Stimulated activated CD4-positive, alpha-beta T cell treated with anti-CD3 and anti-CD28 coated beads, Interleukin-4, amount 100 ng/mL, for 24 hours (primary cell): Measurements from ENCODE around the gene GATAD2A.

Source experiments
- DNase-seq: peaks from one replicate; pipeline ENCODE4 v3.0.0-alpha.2; 2020

GATAD2A gene

GRCh38 chr19:19422156-19422555 lies 16.7 kb downstream of the GATAD2A start:
- no peak for DNase-seq

- DNase-seq = no peak
Observed at GRCh38 chr19:19423322-19423721, 17.8 kb downstream of the GATAD2A start.

DNA sequence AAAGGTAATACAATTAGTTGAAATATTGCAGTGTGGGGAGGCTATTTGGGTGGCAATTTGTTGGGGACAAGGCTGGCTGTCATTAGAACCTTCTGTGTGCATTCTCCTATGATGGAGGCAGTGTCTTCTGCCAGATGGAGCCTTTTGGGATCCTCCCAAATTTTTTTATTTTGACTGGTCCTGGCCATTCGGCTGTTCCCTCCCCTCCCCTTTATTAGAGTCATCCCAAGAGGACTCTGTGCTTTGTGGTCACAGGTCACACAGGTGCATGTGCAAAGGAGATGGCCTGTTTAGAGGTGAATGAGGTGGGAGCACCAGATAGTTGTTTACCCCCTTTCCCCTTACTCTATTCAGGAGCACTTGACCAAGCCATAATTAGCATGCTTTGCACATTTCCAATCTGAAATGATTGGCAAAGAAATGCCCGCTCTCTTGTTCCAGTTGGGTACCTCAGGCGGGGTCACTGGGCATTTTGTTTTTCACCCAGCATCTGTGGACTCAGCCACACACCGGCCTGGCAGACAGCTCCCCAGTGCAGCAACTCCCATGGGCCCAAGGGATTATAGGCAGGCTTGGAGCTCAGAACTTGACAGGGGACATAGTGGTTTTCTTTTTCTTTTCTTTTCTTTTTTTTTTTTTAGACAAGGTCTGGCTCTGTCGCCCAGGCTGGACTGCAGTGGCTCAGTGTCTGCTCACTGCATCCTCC lies 19.8 kb downstream of the GATAD2A start:
- no peak for DNase-seq

- DNase-seq = no peak
Observed at GRCh38 chr19:19426216-19426615, 20.7 kb downstream of the GATAD2A start.

- no peak for DNase-seq
Observed at GRCh38 chr19:19426799-19427198, 21.3 kb downstream of the GATAD2A start.

- no peak for DNase-seq
Observed at GRCh38 chr19:19427302-19427701, 21.8 kb downstream of the GATAD2A start.

DNA sequence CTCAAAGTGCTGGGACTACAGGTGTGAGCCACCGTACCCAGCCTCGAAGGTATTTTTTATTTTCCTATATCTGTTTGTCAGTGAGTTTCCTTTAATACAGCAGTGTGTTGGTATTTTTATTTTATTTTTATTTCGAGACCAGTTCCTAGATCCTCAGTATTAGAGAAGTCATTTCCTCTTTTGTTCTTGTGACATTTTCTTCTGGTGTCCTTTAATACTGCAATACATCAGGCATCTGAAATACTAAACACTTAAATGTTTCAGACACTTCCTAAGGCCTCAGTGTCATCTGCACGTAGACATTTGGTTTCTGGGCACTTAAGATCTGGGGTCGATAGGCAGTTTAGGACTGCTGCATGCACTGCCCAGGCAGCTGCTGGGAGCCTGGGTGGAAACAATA lies 22.5 kb downstream of the GATAD2A start:
- no peak for DNase-seq

DNA sequence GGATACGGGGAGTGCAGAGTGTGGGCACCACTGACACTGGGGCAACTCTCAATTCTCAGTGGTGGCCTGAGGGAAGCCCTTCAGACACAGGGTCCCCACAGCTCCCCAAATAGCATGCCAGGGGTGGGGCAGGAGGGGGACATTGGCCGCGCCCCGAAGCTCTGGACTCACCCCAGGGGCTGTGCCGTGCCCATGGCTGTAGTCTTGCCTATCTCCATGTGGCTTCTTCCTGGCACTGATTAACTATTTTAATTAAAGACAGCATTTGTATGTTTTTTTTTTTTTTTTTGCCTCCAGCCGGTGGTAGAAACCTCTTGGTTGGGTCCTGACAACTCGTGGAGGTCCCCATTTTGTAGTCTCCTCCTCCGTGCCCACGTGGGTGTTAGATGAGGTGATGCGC lies 23.3 kb downstream of the GATAD2A start:
- no peak for DNase-seq

DNA sequence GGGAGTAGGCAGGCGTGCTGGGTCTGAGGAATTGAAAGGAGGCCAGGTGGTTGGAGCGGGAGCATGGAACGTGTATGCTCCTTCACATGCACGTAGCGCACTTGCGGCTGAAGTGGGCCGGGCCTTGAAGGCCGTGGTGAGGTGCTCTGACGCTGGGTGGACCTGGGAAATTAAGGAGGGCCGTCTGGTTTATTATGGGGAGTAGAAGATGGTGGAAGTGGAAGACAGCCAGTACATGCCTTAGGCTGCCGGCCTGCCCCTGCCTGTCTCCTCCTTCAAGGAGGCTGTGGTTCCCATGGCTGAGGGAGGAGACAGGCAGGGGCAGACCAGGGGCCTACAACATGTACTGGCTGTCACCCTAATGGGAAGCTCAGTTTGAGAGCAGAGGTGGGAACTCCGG lies 23.9 kb downstream of the GATAD2A start:
- no peak for DNase-seq

DNA sequence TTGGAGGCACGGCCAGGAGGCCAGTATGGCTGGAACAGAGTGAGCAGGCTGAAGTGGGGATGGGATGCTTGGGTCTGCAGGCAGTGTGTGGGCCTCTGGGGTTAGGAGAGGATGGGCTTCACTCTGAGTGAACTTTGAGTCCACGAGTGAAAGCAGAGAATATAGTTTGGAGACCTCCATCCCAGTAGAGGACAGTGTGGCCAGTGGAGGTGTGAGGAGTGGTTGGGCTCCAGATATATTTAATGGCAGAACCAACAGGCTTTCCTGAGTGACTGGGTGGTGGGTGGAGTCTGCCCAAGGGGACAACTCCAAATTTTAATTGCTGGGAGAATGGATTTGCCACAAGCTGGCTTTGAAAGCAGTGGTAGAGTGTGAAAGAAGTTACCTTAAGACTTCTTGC lies 27.3 kb downstream of the GATAD2A start:
- no peak for DNase-seq

DNA sequence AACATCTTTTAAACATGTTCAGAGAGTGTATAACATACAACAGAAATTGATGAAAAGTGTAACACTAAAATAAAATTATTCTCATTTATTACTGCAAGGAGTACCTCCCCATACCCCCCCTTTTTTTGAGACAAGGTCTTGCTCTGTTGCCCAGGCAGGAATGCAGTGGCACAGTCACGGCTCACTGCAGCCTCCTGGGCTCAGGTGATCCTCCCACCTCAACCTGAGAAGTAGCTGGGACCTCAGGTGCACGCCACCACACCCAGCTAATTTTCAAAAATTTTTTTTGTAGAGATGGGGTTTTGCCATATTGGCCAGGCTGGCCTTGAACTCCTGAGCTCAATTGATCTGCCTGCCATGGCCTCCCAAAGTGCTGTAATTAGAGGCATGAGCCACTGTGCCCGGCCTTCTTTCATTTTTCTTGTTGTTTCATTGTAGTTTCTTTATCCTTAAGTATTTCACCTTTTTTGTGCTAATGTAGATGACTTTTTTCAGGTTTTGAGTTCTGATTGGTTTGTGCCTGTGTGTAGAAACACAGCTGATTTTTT lies 28.3 kb downstream of the GATAD2A start:
- no peak for DNase-seq

- DNase-seq = no peak
Observed at GRCh38 chr19:19434483-19435045, 29.1 kb downstream of the GATAD2A start.

- DNase-seq = no peak
Observed at GRCh38 chr19:19436137-19436691, 30.7 kb downstream of the GATAD2A start.

DNA sequence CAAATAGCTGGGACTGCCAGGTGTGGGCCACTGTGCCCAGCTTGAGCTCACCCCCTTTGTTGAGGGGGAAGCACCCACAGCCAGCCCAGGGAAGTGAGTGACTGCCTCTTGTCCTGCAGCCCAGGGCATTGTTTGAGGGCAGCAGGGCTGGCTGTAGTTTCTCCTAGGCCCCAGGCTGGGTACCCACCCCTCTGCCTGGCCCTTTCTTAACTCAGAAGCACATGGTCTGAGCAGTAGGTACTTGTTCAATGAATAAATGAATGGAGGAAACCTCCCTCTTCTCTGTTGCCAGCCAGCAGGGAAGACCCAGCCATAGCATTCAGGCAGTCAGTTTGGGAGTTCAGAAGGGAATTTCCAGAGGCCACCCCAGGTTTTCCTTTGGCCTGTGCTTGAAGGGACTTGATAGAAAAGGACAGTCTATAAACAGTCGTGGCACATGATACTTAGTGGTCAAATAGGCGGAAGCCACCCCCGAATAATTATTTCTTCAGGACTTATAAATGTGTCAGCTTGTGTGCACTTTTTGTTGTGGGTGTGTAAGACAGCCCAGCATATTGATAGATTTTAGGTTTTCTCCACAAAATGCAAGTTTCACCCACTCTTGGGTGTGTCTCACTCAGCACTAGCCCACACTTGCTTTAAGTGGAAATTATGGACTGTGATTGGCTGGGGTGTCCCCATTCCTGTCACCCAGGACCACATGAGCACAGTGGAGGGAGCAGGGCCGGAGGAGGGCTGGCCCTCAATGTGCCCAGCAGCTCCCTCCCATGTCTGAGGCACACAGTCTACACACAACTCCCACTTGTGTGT lies 33.1 kb downstream of the GATAD2A start:
- no peak for DNase-seq

- DNase-seq = no peak
Observed at GRCh38 chr19:19439176-19439482, 33.7 kb downstream of the GATAD2A start.

DNA sequence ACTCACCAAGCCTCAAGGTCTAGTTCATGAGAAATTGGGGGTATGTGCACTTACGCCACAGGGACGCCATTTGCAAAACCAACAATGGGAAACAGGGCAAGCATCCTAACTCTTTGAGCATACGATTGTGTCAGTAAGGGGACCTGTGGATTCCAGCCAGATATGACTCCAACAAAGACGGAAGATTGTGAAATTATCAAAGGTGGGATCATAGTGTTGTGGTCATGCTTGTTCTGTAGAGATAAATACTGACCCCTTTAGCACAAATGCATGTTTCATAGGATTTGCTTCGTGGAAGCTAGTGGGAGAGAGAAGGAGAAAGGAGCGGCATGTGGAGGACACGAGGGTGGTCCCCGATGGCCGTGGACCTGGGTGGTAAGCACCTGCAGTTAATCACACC lies 37.8 kb downstream of the GATAD2A start:
- no peak for DNase-seq

DNA sequence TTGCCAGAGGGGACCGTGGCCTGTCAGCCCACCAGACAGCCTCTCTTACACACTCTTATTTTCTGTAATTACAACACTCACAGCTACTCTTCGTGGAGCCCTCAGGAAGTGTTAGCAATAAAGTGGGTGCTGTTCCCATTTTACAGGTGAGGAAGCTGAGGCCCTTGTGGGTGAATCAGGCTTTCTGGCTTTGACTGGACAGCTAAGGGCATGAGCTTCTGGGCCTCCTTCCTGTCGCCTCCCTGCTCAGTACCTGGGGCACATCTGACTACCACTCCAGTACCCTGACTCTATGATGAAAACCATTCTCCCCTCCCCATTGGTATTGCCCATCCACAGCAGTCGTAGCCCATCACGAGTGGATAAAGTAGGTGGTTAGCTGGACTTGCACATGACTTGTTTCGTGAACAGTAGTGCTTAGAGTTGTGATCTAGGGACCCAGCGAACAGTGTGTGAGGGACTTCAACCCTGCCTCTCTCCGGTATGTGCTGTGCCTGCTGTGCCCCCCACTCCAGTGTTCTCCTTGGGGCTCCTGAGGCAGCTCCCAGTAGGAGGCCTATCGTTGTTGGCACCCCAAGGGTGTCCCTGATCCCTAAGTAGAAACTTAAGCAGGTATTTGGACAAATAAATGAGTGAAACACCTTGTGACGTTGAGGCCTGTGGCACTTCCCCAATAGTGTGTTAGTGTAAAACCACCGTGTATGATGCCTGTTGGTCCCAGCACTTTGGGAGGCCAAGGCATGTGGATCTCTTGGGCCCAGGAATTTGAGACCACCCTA lies 38.6 kb downstream of the GATAD2A start:
- DNase-seq = no peak

- DNase-seq = no peak
Observed at GRCh38 chr19:19444681-19445155, 39.2 kb downstream of the GATAD2A start.

GRCh38 chr19:19445288-19445687 lies 39.8 kb downstream of the GATAD2A start:
- no peak for DNase-seq

DNA sequence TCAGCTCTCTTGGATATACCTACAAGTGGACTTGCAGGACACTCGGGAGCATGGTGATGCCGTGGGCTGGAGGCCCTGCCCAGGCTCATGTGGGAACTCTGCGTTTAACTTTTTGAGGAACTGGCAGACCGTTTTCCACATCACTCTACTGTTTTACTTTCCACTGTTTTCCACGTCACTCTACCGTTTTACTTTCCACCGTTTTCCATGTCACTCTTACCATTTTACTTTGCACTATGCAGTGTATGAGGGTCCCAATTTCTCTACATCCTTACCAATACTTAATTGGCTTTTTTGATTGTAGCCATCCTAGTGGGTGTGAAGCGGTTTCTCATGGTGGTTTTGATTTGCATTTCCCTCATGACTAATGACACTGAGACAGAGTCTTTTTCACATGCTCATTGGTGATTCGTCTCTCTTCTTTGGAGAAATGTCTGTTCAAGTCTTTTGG lies 40.5 kb downstream of the GATAD2A start:
- no peak for DNase-seq

GRCh38 chr19:19446655-19447437 lies 41.4 kb downstream of the GATAD2A start:
- no peak for DNase-seq
